AG09309 (cell line): ENCODE measurements around the gene ITGAD.

Experiments
- DNase-seq: peaks from one replicate; pipeline ENCODE4 v3.0.0-alpha.2; 2010; ENCODE audit warnings: low read depth
- H3K4me3 ChIP-seq: 2 replicates; pipeline ENCODE4 v1.5.1; 2011; ENCODE audit warnings: mild to moderate bottlenecking, low read depth, low read length, moderate library complexity; ENCODE audit not compliant: control insufficient read depth
- CTCF ChIP-seq: IDR thresholded peaks from 2 replicates; pipeline ENCODE4 v1.5.1; 2011; ENCODE audit warnings: mild to moderate bottlenecking, low read depth, low read length, inconsistent platforms; ENCODE audit not compliant: insufficient read depth, control insufficient read depth; ENCODE audit errors: missing control alignments

ITGAD gene

DNA sequence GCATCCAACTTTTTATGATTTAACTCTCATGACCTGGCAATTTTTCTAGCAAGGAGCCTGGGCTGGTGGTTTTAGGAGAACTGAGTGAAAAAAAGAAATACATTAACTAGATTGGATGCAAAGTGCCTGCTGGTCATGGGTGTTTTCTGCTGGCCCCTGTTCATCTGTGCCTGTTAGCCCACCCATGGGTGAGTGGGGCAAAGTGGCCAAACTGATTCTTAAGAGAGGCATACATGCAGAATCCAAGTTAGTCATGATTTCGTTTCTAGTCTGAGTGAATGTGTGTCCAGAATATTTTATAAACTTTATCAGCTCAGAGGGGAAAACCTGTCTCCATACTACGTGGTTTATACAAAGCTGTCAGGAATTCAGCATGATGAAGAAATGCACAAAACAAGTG is 4.6 kb upstream of the ITGAD start:
- TF ChIP-seq CTCF: no peak
- DNase-seq: no peak
- no peak overlapping the region for H3K4me3 ChIP-seq

DNA sequence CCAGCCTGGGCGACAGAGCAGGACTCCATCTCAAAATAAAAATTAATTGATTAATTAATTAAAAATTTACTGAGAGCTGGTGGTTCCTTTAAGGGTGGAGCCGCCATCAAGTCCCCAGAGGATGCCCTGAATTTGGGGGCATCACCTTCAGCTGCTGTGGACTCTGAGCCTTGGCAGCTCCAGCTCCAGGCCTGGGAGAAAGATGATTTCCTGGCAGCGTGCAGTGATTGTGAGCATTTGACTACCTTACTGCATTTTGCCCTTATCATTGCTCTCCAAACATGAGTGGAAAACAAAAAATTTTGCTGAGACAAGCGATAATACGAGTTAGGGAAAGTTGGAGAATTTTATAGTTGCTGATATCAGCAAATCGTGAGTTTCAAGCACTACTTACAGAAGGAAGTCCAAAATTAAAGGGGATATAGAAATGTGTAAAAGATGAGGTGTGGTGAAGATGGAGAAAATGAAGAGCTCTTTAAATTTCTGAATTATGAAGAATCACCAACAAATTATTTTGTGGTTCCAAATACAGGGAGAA is 2.6 kb upstream of the ITGAD start:
- no peak for DNase-seq
- TF ChIP-seq CTCF: no peak
- H3K4me3 ChIP-seq: no peak overlapping the region

DNA sequence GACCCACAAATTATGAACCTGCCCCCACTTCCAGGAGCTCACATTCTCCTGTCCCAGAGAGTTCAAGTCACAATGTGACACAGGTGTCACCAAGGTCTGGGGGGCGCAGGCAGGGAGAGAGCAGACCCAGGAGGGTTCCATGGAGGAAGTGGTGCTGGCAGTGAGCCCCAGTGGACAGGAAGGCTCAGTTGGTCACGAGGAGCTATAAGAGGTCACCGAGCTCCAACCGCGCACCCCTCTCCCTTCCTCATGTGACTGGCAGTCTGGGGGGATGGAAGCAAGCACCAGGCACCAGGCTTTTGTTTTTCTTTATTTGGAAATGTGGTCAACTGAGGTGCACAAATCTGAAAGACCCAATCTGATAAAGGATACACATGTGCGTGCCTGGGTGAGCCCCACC is 2.5 kb downstream of the ITGAD start:
- no peak for DNase-seq
- TF ChIP-seq CTCF: no peak
- no peak overlapping the region for H3K4me3 ChIP-seq

- TF ChIP-seq CTCF: no peak
- H3K4me3 ChIP-seq: no peak overlapping the region
- no peak for DNase-seq
These were observed 4.0 kb downstream of the ITGAD start for GRCh38 chr16:31397096-31397660.

GRCh38 chr16:31397701-31398100 is 4.6 kb downstream of the ITGAD start:
- TF ChIP-seq CTCF: no peak

GRCh38 chr16:31400191-31400590 is 7.1 kb downstream of the ITGAD start:
- DNase-seq: no peak
- TF ChIP-seq CTCF: no peak
- no peak overlapping the region for H3K4me3 ChIP-seq

More at GRCh38 chr16:31397701-31398100, 4.6 kb downstream of the ITGAD start:
- no peak for DNase-seq
- no peak overlapping the region for H3K4me3 ChIP-seq

GRCh38 chr16:31401436-31401835 is 8.3 kb downstream of the ITGAD start:
- H3K4me3 ChIP-seq: no peak overlapping the region
- no peak for DNase-seq
- no peak for TF ChIP-seq CTCF
